HepG2 (cell line): ENCODE data around the gene SERPINA3. TPM values are rescaled to one million over a fixed set of nuclear protein-coding genes. Genes with fewer than 3 reads are reported as not detected.
A peak's percentile ranks its signal among the peaks of the same experiment; 100 is the strongest.

Source experiments
- HNF1A ChIP-seq, 2 experiments: sonication (generic) in 1 of 2; formaldehyde crosslinking in 1 of 2; IDR thresholded peaks; 2 replicates each; pipeline versions ENCODE4 v1.4.0 to v1.6.1; 2016 to 2020; ENCODE audit warnings: borderline replicate concordance in 1 of 2, low read depth in 1 of 2, mild to moderate bottlenecking in 1 of 2, missing genetic modification reagents in 1 of 2
- MNT ChIP-seq: fragments of 450-650 bp; IDR thresholded peaks from 2 replicates; pipeline ENCODE4 v1.6.1; 2016
- NKX3-1 ChIP-seq: sonication (generic); formaldehyde crosslinking; IDR thresholded peaks from 2 replicates; pipeline ENCODE4 v1.5.0; 2020; ENCODE audit warnings: missing genetic modification reagents
- NR2F2 ChIP-seq: IDR thresholded peaks from 2 replicates; pipeline ENCODE4 v1.6.1; 2012; ENCODE audit warnings: low read depth, inconsistent platforms, borderline replicate concordance
- RFXAP ChIP-seq: sonication (generic); formaldehyde crosslinking; IDR thresholded peaks from 2 replicates; pipeline ENCODE4 v1.4.0; 2020; ENCODE audit warnings: missing genetic modification reagents, borderline replicate concordance
- TP53 ChIP-seq: sonication (generic); formaldehyde crosslinking; conservative IDR thresholded peaks from 2 replicates; pipeline ENCODE4 v1.4.0; 2020; ENCODE audit warnings: missing genetic modification reagents
- ZNF224 ChIP-seq: sonication (generic); formaldehyde crosslinking; IDR thresholded peaks from 2 replicates; pipeline ENCODE4 v1.5.0; 2020; ENCODE audit warnings: mild to moderate bottlenecking, missing genetic modification reagents
- ZNF274 ChIP-seq: sonication (generic); formaldehyde crosslinking; IDR thresholded peaks from 2 replicates; pipeline ENCODE4 v1.5.1; 2020; ENCODE audit warnings: mild to moderate bottlenecking, missing genetic modification reagents
- polyA plus RNA-seq, 8 experiments: library from polyadenylated mRNA; depleted of rRNA in 3 of 8; stranded (reverse) in 7 of 8; unstranded in 1 of 8; fragments of >200 nt; fragmentation: Illumina TruSeq in 4 of 8; extraction: Trizol in 4 of 8; gene quantifications; 2 replicates each; pipeline versions ENCODE4 v1.2.1 to v1.2.3, GENCODE V29; 2011 to 2016; ENCODE audit warnings: low read depth in 4 of 8, missing spikeins in 1 of 8, mixed read lengths in 1 of 8; ENCODE audit not compliant: insufficient read depth in 1 of 8
- total RNA-seq, 5 experiments: library from RNA; depleted of rRNA; stranded (reverse); fragments of >200 nt; fragmentation: Illumina TruSeq; extraction: Trizol; gene quantifications; 2 replicates each; pipeline ENCODE4 v1.2.3, GENCODE V29; 2016; ENCODE audit warnings: low read depth in 1 of 5
- TF ChIP-seq, protein P1 (sequence below), 2 experiments: fragments of 450-650 bp in 1 of 2; sonication (generic) in 1 of 2; formaldehyde crosslinking in 1 of 2; IDR thresholded peaks; 2 replicates each; pipeline versions ENCODE4 v1.6.1 to v1.8.0; 2016 to 2022; ENCODE audit warnings: antibody characterized with exemption in 1 of 2, mild to moderate bottlenecking in 1 of 2, missing genetic modification reagents in 1 of 2
- TF ChIP-seq, protein P2 (sequence below): sonication (generic); formaldehyde crosslinking; IDR thresholded peaks from 2 replicates; pipeline ENCODE4 v1.8.1; 2023; ENCODE audit warnings: mild to moderate bottlenecking, missing genetic modification reagents

SERPINA3 gene
- total and polyA plus RNA-seq, 2 of the 13 experiments (the other 11 are each of a cell fraction or from before 2014, with no cell fraction given) = 825 to 2,200 TPM

GRCh38 chr14:94593749-94594431 is 18.3 kb upstream of the SERPINA3 start (continued):
- TF ChIP-seq, protein P1, sequence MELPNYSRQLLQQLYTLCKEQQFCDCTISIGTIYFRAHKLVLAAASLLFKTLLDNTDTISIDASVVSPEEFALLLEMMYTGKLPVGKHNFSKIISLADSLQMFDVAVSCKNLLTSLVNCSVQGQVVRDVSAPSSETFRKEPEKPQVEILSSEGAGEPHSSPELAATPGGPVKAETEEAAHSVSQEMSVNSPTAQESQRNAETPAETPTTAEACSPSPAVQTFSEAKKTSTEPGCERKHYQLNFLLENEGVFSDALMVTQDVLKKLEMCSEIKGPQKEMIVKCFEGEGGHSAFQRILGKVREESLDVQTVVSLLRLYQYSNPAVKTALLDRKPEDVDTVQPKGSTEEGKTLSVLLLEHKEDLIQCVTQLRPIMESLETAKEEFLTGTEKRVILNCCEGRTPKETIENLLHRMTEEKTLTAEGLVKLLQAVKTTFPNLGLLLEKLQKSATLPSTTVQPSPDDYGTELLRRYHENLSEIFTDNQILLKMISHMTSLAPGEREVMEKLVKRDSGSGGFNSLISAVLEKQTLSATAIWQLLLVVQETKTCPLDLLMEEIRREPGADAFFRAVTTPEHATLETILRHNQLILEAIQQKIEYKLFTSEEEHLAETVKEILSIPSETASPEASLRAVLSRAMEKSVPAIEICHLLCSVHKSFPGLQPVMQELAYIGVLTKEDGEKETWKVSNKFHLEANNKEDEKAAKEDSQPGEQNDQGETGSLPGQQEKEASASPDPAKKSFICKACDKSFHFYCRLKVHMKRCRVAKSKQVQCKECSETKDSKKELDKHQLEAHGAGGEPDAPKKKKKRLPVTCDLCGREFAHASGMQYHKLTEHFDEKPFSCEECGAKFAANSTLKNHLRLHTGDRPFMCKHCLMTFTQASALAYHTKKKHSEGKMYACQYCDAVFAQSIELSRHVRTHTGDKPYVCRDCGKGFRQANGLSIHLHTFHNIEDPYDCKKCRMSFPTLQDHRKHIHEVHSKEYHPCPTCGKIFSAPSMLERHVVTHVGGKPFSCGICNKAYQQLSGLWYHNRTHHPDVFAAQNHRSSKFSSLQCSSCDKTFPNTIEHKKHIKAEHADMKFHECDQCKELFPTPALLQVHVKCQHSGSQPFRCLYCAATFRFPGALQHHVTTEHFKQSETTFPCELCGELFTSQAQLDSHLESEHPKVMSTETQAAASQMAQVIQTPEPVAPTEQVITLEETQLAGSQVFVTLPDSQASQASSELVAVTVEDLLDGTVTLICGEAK (IDR thresholded peaks at IDR 0.05) = no peak
- TF ChIP-seq, protein P1 (CRISPR knock-in tag; IDR thresholded peaks at IDR 0.05) = peak; percentile 95
- TF ChIP-seq NR2F2 (peak; percentile 99), MNT (peak; percentile 48), ZNF274 (CRISPR knock-in tag) (no peak), NKX3-1 (no peak; the same call in 1 of the 2 replicates), ZNF224 (peak; percentile 94; the same call in 1 of the 2 replicates), TP53 (CRISPR knock-in tag) (peak; percentile 76; the same call in 1 of the 2 replicates), RFXAP (CRISPR knock-in tag) (peak; percentile 78; the same call in 1 of the 2 replicates), HNF1A (IDR thresholded peaks at IDR 0.05; ENCODE audit: low read depth) (peak; percentile 88), HNF1A (CRISPR knock-in tag; IDR thresholded peaks at IDR 0.05; ENCODE audit: borderline replicate concordance) (peak; percentile 99)
- TF ChIP-seq, protein P2, sequence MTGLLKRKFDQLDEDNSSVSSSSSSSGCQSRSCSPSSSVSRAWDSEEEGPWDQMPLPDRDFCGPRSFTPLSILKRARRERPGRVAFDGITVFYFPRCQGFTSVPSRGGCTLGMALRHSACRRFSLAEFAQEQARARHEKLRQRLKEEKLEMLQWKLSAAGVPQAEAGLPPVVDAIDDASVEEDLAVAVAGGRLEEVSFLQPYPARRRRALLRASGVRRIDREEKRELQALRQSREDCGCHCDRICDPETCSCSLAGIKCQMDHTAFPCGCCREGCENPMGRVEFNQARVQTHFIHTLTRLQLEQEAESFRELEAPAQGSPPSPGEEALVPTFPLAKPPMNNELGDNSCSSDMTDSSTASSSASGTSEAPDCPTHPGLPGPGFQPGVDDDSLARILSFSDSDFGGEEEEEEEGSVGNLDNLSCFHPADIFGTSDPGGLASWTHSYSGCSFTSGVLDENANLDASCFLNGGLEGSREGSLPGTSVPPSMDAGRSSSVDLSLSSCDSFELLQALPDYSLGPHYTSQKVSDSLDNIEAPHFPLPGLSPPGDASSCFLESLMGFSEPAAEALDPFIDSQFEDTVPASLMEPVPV (CRISPR knock-in tag) = peak; percentile 81; the same call in 1 of the 2 replicates
